HG03139 (cell line): Measurements from ENCODE around the gene TAS1R3.
"Not testable (repeated sequence)": the region's sequence is repeated elsewhere in the genome, so short reads cannot be mapped to it uniquely, and the experiment has no call there.

Experiments
- ATAC-seq: cut with Tn5 transposase; IDR thresholded peaks from one replicate; pipeline ENCODE4 v1.9.1; 2021; ENCODE audit not compliant: unreplicated experiment

TAS1R3 gene

GRCh38 chr1:1364266-1364665 lies 33.2 kb downstream of the TAS1R3 start:
- ATAC-seq, result no peak

GRCh38 chr1:1365875-1366698 lies 35.0 kb downstream of the TAS1R3 start:
- no peak for ATAC-seq

- no peak for ATAC-seq
Observed at GRCh38 chr1:1366699-1367066, 35.6 kb downstream of the TAS1R3 start.

- no peak for ATAC-seq
Observed at GRCh38 chr1:1367315-1367714, 36.2 kb downstream of the TAS1R3 start.

GRCh38 chr1:1370094-1370493 lies 39.0 kb downstream of the TAS1R3 start:
- not testable (repeated sequence) for ATAC-seq

GRCh38 chr1:1370771-1371300 lies 39.8 kb downstream of the TAS1R3 start:
- no peak for ATAC-seq

GRCh38 chr1:1371364-1371745 lies 40.3 kb downstream of the TAS1R3 start:
- no peak for ATAC-seq

- no peak for ATAC-seq
Observed at GRCh38 chr1:1371746-1372711, 40.9 kb downstream of the TAS1R3 start.

- ATAC-seq, result no peak
Observed at GRCh38 chr1:1373051-1373814, 42.2 kb downstream of the TAS1R3 start.

- ATAC-seq, result no peak
Observed at GRCh38 chr1:1373815-1374588, 42.9 kb downstream of the TAS1R3 start.

- ATAC-seq, result no peak
Observed at GRCh38 chr1:1374589-1374928, 43.5 kb downstream of the TAS1R3 start.

- peak; percentile 80 for ATAC-seq
Observed at GRCh38 chr1:1374929-1375662, 44.0 kb downstream of the TAS1R3 start, which contains the start of gene AURKAIP1. AURKAIP1 (minus strand) TSS chr1:1375207; CDS start chr1:1374756, 451 bp downstream.

GRCh38 chr1:1376551-1377226 lies 45.6 kb downstream of the TAS1R3 start:
- ATAC-seq, result no peak

- no peak for ATAC-seq
Observed at GRCh38 chr1:1377540-1378205, 46.6 kb downstream of the TAS1R3 start.

GRCh38 chr1:1380860-1381259 lies 49.8 kb downstream of the TAS1R3 start:
- no peak for ATAC-seq

- no peak for ATAC-seq
Observed at GRCh38 chr1:1381294-1381693, 50.2 kb downstream of the TAS1R3 start.
